ENCODE data around the gene BHLHA9. TPM values are rescaled to one million over a fixed set of nuclear protein-coding genes. Genes with fewer than 3 reads are reported as not detected.

BHLHA9 gene
- total RNA-seq (not detected), polyA plus RNA-seq (not detected)
- long read RNA-seq, donor 1 = 0 reads
- long read RNA-seq, donor 2 = 0 reads
- long read RNA-seq, donor 3 = 0 reads

DNA sequence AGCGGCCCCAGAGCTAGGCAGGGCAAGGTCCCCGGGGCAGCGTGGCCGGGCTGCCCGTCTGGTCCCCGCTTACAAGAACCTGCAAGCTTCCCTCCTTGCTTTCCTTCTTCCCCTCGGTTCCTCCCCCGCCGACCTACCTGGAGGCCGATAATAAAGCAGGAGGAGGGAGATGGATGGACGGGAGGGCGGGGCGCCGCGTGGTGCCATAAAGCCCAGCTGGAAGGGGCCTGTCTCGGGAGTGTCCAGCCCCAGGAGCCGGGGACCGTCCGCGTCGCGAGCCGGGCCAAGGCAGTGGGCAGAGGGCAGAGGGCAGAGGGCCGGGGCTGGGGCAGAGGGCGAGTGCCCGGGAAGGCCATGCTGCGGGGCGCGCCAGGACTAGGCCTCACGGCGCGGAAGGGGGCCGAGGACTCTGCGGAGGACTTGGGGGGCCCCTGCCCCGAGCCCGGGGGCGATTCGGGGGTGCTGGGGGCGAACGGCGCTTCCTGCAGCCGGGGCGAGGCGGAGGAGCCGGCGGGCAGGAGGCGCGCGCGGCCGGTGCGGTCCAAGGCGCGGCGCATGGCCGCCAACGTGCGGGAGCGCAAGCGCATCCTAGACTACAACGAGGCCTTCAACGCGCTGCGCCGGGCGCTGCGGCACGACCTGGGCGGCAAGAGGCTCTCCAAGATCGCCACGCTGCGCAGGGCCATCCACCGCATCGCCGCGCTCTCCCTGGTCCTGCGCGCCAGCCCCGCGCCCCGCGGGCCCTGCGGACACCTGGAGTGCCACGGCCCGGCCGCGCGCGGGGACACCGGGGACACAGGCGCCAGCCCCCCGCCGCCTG is at the start of gene BHLHA9:
TSS of gene BHLHA9 (plus strand) at position 235 of the 820 bp plus-strand sequence. CDS start at position 355, 120 bp downstream.
- 6 to 16% (median 14%) methylated on average over 63 to 92 of the region's 93 CpGs for WGBS, 3 donors

DNA sequence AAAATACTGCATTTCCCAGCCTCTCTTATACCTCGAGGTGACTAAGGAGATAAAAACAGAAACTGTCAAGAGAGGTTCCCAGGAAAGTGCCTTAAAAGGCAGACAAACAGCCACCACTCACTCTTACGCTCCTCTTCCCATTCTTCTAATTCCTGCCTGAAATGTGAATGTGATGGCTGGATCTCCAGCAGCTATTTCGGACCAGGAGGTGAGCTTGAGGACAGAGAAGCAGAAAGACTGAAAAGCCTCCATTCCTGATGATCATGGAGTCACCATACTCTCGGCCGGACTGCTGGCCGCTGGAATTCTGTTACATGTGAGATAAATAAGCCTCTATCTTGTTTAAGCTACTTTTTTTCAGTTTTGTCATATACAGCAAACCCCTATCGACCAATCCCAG is 49.0 kb upstream of the BHLHA9 start:
- TF ChIP-seq EP300 (IDR thresholded peaks at IDR 0.05) (no peak), POLR2A (IDR thresholded peaks at IDR 0.05) (no peak)
- TF ChIP-seq, protein P1, sequence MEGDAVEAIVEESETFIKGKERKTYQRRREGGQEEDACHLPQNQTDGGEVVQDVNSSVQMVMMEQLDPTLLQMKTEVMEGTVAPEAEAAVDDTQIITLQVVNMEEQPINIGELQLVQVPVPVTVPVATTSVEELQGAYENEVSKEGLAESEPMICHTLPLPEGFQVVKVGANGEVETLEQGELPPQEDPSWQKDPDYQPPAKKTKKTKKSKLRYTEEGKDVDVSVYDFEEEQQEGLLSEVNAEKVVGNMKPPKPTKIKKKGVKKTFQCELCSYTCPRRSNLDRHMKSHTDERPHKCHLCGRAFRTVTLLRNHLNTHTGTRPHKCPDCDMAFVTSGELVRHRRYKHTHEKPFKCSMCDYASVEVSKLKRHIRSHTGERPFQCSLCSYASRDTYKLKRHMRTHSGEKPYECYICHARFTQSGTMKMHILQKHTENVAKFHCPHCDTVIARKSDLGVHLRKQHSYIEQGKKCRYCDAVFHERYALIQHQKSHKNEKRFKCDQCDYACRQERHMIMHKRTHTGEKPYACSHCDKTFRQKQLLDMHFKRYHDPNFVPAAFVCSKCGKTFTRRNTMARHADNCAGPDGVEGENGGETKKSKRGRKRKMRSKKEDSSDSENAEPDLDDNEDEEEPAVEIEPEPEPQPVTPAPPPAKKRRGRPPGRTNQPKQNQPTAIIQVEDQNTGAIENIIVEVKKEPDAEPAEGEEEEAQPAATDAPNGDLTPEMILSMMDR (IDR thresholded peaks at IDR 0.05) = no peak
- Histone ChIP-seq H3K4me1 (ENCODE audit: insufficient read depth) (no peaks in the 10 kb centered on the region), H3K36me3 (no peaks in the 10 kb centered on the region), H3K9me3 (no peaks in the 10 kb centered on the region), H3K27ac (no peak overlapping the region), H3K27me3 (no peaks in the 10 kb centered on the region), H3K4me3 (no peak overlapping the region)
- intact Hi-C loops (cut with DNase I) = no loop called here
- no peak for DNase-seq
- 83 to 95% (median 88%) methylated on average over 7 of the region's 7 CpGs for WGBS, 3 donors

More for the DNA sequence above, at the start of gene BHLHA9:
- Histone ChIP-seq H3K9me3 (no peaks in the 10 kb centered on the region), H3K27me3 (no peaks in the 10 kb centered on the region), H3K4me3 (no peak within 1 kb of the TSS), H3K4me1 (ENCODE audit: insufficient read depth) (no peaks in the 10 kb centered on the region), H3K36me3 (no peaks in the 10 kb centered on the region), H3K27ac (no peak within 1 kb of the TSS)
- DNase-seq = no peak
- TF ChIP-seq EP300 (IDR thresholded peaks at IDR 0.05) (no peak), POLR2A (IDR thresholded peaks at IDR 0.05) (no peak)
- TF ChIP-seq, protein P1 (IDR thresholded peaks at IDR 0.05) = no peak
- intact Hi-C loops (cut with DNase I) = loop anchor here in 2 of 4 donors (5.0 to 10.0 kb wide), 2 partner anchors 242 to 244 kb away; partner anchors contain the start of gene INPP5K (in 1 of the 2)

DNA sequence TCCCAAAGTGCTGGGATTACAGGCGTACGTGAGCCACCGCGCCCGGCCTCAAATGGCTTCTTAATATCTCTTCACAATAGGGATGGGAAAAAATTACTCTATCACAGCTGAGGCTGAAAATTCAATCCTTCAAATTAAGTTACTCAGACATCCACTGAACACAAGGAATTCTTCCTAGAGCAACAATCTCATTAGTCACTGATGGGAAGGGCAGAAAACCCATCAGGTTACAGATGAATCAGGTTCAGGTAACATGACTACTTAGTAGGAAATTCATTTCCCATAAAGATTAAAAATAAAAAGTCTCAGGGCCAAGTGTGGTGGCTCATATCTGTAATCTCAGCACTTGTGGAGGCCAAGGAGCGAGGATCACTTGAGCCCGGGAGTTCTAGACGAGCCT is 47.9 kb upstream of the BHLHA9 start:
- Histone ChIP-seq H3K4me3 (no peak overlapping the region), H3K27ac (no peak overlapping the region), H3K4me1 (ENCODE audit: insufficient read depth) (no peaks in the 10 kb centered on the region), H3K36me3 (no peaks in the 10 kb centered on the region), H3K27me3 (no peaks in the 10 kb centered on the region), H3K9me3 (no peaks in the 10 kb centered on the region)
- no peak for TF ChIP-seq POLR2A (IDR thresholded peaks at IDR 0.05)
- TF ChIP-seq, protein P1 (IDR thresholded peaks at IDR 0.05) = no peak
- no peak for TF ChIP-seq EP300 (IDR thresholded peaks at IDR 0.05)
- intact Hi-C loops (cut with DNase I) = no loop called here
- DNase-seq = no peak
- 88 to 91% (median 89%) methylated on average over 8 of the region's 8 CpGs for WGBS, 3 donors

- Histone ChIP-seq H3K9me3 (no peaks in the 10 kb centered on the region), H3K27me3 (peaks cover under 1% of the 10 kb centered on the region), H3K4me1 (ENCODE audit: insufficient read depth) (peaks cover 1% of the 10 kb centered on the region), H3K4me3 (no peak overlapping the region), H3K36me3 (no peaks in the 10 kb centered on the region), H3K27ac (no peak overlapping the region)
- intact Hi-C loops (cut with DNase I) = no loop called here
- DNase-seq = no peak
- TF ChIP-seq EP300 (IDR thresholded peaks at IDR 0.05) (no peak), POLR2A (IDR thresholded peaks at IDR 0.05) (no peak)
- TF ChIP-seq, protein P1 (IDR thresholded peaks at IDR 0.05) = no peak
- WGBS, 3 donors = 63 to 69% (median 64%) methylated on average over 14 of the region's 14 CpGs
These were observed 46.6 kb upstream of the BHLHA9 start for GRCh38 chr17:1223662-1224061.
